ENCODE results near the gene KRTAP10-2. TPM values are rescaled to one million over a fixed set of nuclear protein-coding genes. Genes with fewer than 3 reads are reported as not detected.

The KRTAP10-2 gene
- total and polyA plus RNA-seq, 2 experiments from 2014 or later: 0.24 TPM; not detected in 1

- H3K4me1 ChIP-seq (ENCODE audit: insufficient read depth): no peaks in the 10 kb centered on the region
- no peak for ATAC-seq
- Mint-ChIP-seq H3K9me3 (peaks cover 29% of the 10 kb centered on the region), H3K27me3 (ENCODE audit: insufficient read depth, low read depth, poor library complexity) (peaks cover 13% of the 10 kb centered on the region), H3K4me3 (no peak overlapping the region), H3K27ac (no peak overlapping the region), H3K4me1 (peaks cover 3% of the 10 kb centered on the region), H3K36me3 (ENCODE audit: low read depth) (peaks cover 4% of the 10 kb centered on the region; the same call in 2 of the 3 replicates)
- TF ChIP-seq CREB1 (CRISPR knock-in tag; IDR thresholded peaks at IDR 0.05; ENCODE audit: low read depth) (no peak), POLR2AphosphoS5 (IDR thresholded peaks at IDR 0.05; ENCODE audit: low read depth) (no peak), EZH2phosphoT487 (IDR thresholded peaks at IDR 0.05; ENCODE audit: unreplicated experiment) (no peak), CTCF (conservative IDR thresholded peaks at IDR 0.05; ENCODE audit: low read depth in 2 of 2) (no peak)
- TF ChIP-seq, protein P1, sequence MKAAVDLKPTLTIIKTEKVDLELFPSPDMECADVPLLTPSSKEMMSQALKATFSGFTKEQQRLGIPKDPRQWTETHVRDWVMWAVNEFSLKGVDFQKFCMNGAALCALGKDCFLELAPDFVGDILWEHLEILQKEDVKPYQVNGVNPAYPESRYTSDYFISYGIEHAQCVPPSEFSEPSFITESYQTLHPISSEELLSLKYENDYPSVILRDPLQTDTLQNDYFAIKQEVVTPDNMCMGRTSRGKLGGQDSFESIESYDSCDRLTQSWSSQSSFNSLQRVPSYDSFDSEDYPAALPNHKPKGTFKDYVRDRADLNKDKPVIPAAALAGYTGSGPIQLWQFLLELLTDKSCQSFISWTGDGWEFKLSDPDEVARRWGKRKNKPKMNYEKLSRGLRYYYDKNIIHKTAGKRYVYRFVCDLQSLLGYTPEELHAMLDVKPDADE (IDR thresholded peaks at IDR 0.05): no peak
- H3K4me2 ChIP-seq: no peak overlapping the region
- no peaks in the 10 kb centered on the region for H3K79me2 ChIP-seq (replicated peaks; ENCODE audit: insufficient read depth)
- no peaks in the 10 kb centered on the region for H3K27me3 ChIP-seq (ENCODE audit: insufficient read depth)
- no peak overlapping the region for H2AFZ ChIP-seq
- H3K27ac ChIP-seq (ENCODE audit: low read depth): no peak overlapping the region
- H4K20me1 ChIP-seq (replicated peaks; ENCODE audit: insufficient read depth): no peaks in the 10 kb centered on the region
- DNase-seq (ENCODE audit: low spot score): no peak
- H3K9me2 ChIP-seq (ENCODE audit: insufficient read depth): no peaks in the 10 kb centered on the region
- H3K4me3 ChIP-seq: no peak overlapping the region
- H3K36me3 ChIP-seq (ENCODE audit: insufficient read depth): no peaks in the 10 kb centered on the region
- no peaks in the 10 kb centered on the region for H3F3A ChIP-seq (replicated peaks; ENCODE audit: low read depth)
These were observed 20.0 kb upstream of the KRTAP10-2 start for GRCh38 chr21:44571296-44571695.

- Histone ChIP-seq H3K79me2 (replicated peaks; ENCODE audit: insufficient read depth) (no peaks in the 10 kb centered on the region), H3K4me3 (no peak overlapping the region), H3K27ac (ENCODE audit: low read depth) (no peak overlapping the region), H3F3A (replicated peaks; ENCODE audit: low read depth) (no peaks in the 10 kb centered on the region), H4K20me1 (replicated peaks; ENCODE audit: insufficient read depth) (no peaks in the 10 kb centered on the region), H3K4me2 (no peak overlapping the region), H3K36me3 (ENCODE audit: insufficient read depth) (no peaks in the 10 kb centered on the region), H3K27me3 (ENCODE audit: insufficient read depth) (no peaks in the 10 kb centered on the region), H2AFZ (no peak overlapping the region), H3K9me2 (ENCODE audit: insufficient read depth) (no peaks in the 10 kb centered on the region), H3K4me1 (ENCODE audit: insufficient read depth) (no peaks in the 10 kb centered on the region)
- DNase-seq (ENCODE audit: low spot score) (no peak), ATAC-seq (no peak)
- Mint-ChIP-seq H3K27me3 (ENCODE audit: insufficient read depth, low read depth, poor library complexity) (peaks cover 13% of the 10 kb centered on the region), H3K27ac (no peak overlapping the region), H3K9me3 (peaks cover 25% of the 10 kb centered on the region), H3K4me1 (peaks cover 3% of the 10 kb centered on the region), H3K4me3 (no peak overlapping the region), H3K36me3 (ENCODE audit: low read depth) (peaks cover 4% of the 10 kb centered on the region; the same call in 2 of the 3 replicates)
- no peak for TF ChIP-seq EZH2phosphoT487 (IDR thresholded peaks at IDR 0.05; ENCODE audit: unreplicated experiment)
- no peak for TF ChIP-seq REST (IDR thresholded peaks at IDR 0.05; ENCODE audit: unreplicated experiment)
- TF ChIP-seq ZNF331 (CRISPR knock-in tag; IDR thresholded peaks at IDR 0.05; ENCODE audit: low read depth): no peak
- TF ChIP-seq, protein P1 (IDR thresholded peaks at IDR 0.05): no peak
- no peak for TF ChIP-seq POLR2AphosphoS5 (IDR thresholded peaks at IDR 0.05; ENCODE audit: low read depth)
- TF ChIP-seq NANOG (IDR thresholded peaks at IDR 0.05; ENCODE audit: borderline replicate concordance): no peak
- TF ChIP-seq CREB1 (CRISPR knock-in tag; IDR thresholded peaks at IDR 0.05; ENCODE audit: low read depth): no peak
- no peak for TF ChIP-seq STAT1 (IDR thresholded peaks at IDR 0.05; ENCODE audit: unreplicated experiment)
- no peak for TF ChIP-seq EZH2 (IDR thresholded peaks at IDR 0.05; ENCODE audit: low read depth, unreplicated experiment)
- TF ChIP-seq JUNB (IDR thresholded peaks at IDR 0.05; ENCODE audit: unreplicated experiment): no peak
These were observed 18.7 kb upstream of the KRTAP10-2 start for GRCh38 chr21:44569861-44570517.

All from GM23338 (cell line).